H1 (cell line): ENCODE measurements around the gene KIAA1755. TPM values are rescaled to one million over a fixed set of nuclear protein-coding genes. Genes with fewer than 3 reads are reported as not detected.

Source experiments
- CTCF ChIA-PET: fragments of 300-600 bp; sonication (Branson Sonifier 250); formaldehyde crosslinking; loops from one replicate; lab custom pipeline; 2021; ENCODE audit not compliant: partially characterized antibody; lab: Charles Lee
- POLR2A ChIA-PET: fragments of 300-600 bp; sonication (Branson Sonifier 250); formaldehyde crosslinking; loops from one replicate; lab custom pipeline; 2021; ENCODE audit warnings: inconsistent platforms; ENCODE audit not compliant: partially characterized antibody; lab: Charles Lee
- DNase-seq, 2 experiments: peaks; one replicate each; pipeline versions ENCODE4 v3.0.0 to v3.0.0-alpha.2; 2010 to 2022; ENCODE audit warnings: low spot score in 2 of 2, low read depth in 1 of 2, mixed read lengths in 1 of 2
- FAIRE-seq: peaks from 2 replicates; lab custom pipeline; 2011; peaks lifted over from hg19 to GRCh38; lab: Jason Lieb, UNC
- H2AFZ ChIP-seq: 2 replicates; pipeline ENCODE4 v1.8.1; 2012; ENCODE audit warnings: low read length, inconsistent platforms
- H2AK5ac ChIP-seq: 2 replicates; pipeline ENCODE4 v1.6.1; 2013; ENCODE audit warnings: low read depth, low read length
- H2BK120ac ChIP-seq: replicated peaks from 2 replicates; pipeline ENCODE3; 2013; ENCODE audit warnings: low read depth, low read length, inconsistent platforms
- H2BK12ac ChIP-seq: 2 replicates; pipeline ENCODE4 v1.6.1; 2013; ENCODE audit warnings: low read depth, low read length
- H2BK15ac ChIP-seq: 2 replicates; pipeline ENCODE4 v1.6.1; 2013; ENCODE audit warnings: low read length
- H2BK20ac ChIP-seq: 2 replicates; pipeline ENCODE4 v1.6.1; 2013; ENCODE audit warnings: low read length
- H2BK5ac ChIP-seq: 2 replicates; pipeline ENCODE4 v1.6.1; 2013; ENCODE audit warnings: low read depth, low read length
- H3K14ac ChIP-seq: 2 replicates; pipeline ENCODE4 v1.6.1; 2013; ENCODE audit warnings: inconsistent platforms; ENCODE audit not compliant: insufficient read length
- H3K18ac ChIP-seq: 2 replicates; pipeline ENCODE4 v1.6.1; 2013; ENCODE audit warnings: low read length; ENCODE audit errors: extremely low read depth
- H3K23ac ChIP-seq: 2 replicates; pipeline ENCODE4 v1.6.1; 2013; ENCODE audit warnings: inconsistent platforms; ENCODE audit not compliant: insufficient read length
- H3K23me2 ChIP-seq: 2 replicates; pipeline ENCODE4 v1.6.1; 2013; ENCODE audit warnings: low read depth, low read length
- H3K27ac ChIP-seq: 2 replicates; pipeline ENCODE4 v1.6.1; 2011; ENCODE audit warnings: low read depth, low read length, inconsistent platforms
- H3K27me3 ChIP-seq, 4 experiments: replicated peaks in 1 of 4; 1 replicate in 1 of 4; 2 replicates in 3 of 4; pipeline versions ENCODE4 v1.6.1 to v1.8.1; 2011 to 2013; ENCODE audit warnings: low read length in 3 of 4, mild to moderate bottlenecking in 3 of 4, inconsistent platforms in 2 of 4, mixed read lengths in 2 of 4, moderate library complexity in 1 of 4; ENCODE audit not compliant: control insufficient read depth in 3 of 4, insufficient read depth in 3 of 4; ENCODE audit errors: extremely low read depth in 1 of 4
- H3K36me3 ChIP-seq, 4 experiments: 2 replicates each; pipeline versions ENCODE4 v1.6.1 to v1.8.1; 2011 to 2013; ENCODE audit warnings: mild to moderate bottlenecking in 4 of 4, low read length in 3 of 4, moderate library complexity in 2 of 4, control low read depth in 1 of 4, inconsistent platforms in 1 of 4; ENCODE audit not compliant: insufficient read depth in 4 of 4, control insufficient read depth in 2 of 4
- H3K4ac ChIP-seq: replicated peaks from 2 replicates; pipeline ENCODE3; 2013; ENCODE audit warnings: low read length, low read depth, mixed read lengths, inconsistent platforms; ENCODE audit not compliant: insufficient read length
- H3K4me1 ChIP-seq, 4 experiments: replicated peaks in 1 of 4; 1 replicate in 1 of 4; 2 replicates in 3 of 4; pipeline versions ENCODE4 v1.6.1 to v1.8.1; 2011 to 2013; ENCODE audit warnings: low read length in 3 of 4, inconsistent platforms in 2 of 4, mixed read lengths in 1 of 4; ENCODE audit not compliant: insufficient read depth in 4 of 4, control insufficient read depth in 3 of 4
- H3K4me2 ChIP-seq, 2 experiments: 2 replicates each; pipeline versions ENCODE4 v1.6.1 to v1.8.1; 2011 to 2013; ENCODE audit warnings: low read depth in 2 of 2, low read length in 2 of 2, control low read depth in 1 of 2, inconsistent platforms in 1 of 2, mild to moderate bottlenecking in 1 of 2; ENCODE audit not compliant: insufficient read depth in 1 of 2
- H3K4me3 ChIP-seq, 4 experiments: fragments of 200-600, 300-600 bp in 1 of 4; sonication (generic), shearing (Covaris generic), sonication (Bioruptor Twin) in 1 of 4; 2 replicates each; pipeline versions ENCODE4 v1.5.1 to v1.8.1; 2011 to 2016; ENCODE audit warnings: low read length in 4 of 4, low read depth in 3 of 4, control low read depth in 2 of 4, inconsistent platforms in 2 of 4, mild to moderate bottlenecking in 2 of 4, mixed read lengths in 1 of 4, moderate library complexity in 1 of 4; ENCODE audit not compliant: insufficient read depth in 2 of 4; ENCODE audit errors: extremely low read depth in 1 of 4
- H3K56ac ChIP-seq: replicated peaks from 2 replicates; pipeline ENCODE3; 2013; ENCODE audit warnings: low read depth, mild to moderate bottlenecking, mixed read lengths, low read length, inconsistent platforms; ENCODE audit not compliant: insufficient read length
- H3K79me1 ChIP-seq: 2 replicates; pipeline ENCODE4 v1.6.1; 2013; ENCODE audit warnings: low read depth, low read length, control low read depth
- H3K79me2 ChIP-seq, 2 experiments: 2 replicates each; pipeline versions ENCODE4 v1.6.1 to v1.8.1; 2012 to 2013; ENCODE audit warnings: low read length in 2 of 2, mild to moderate bottlenecking in 2 of 2, inconsistent platforms in 1 of 2; ENCODE audit not compliant: insufficient read depth in 2 of 2, control insufficient read depth in 1 of 2
- H3K9ac ChIP-seq, 4 experiments: replicated peaks in 1 of 4; 1 replicate in 1 of 4; 2 replicates in 3 of 4; pipeline versions ENCODE4 v1.6.1 to v1.8.1; 2011 to 2013; ENCODE audit warnings: low read depth in 3 of 4, low read length in 3 of 4, control low read depth in 2 of 4, mild to moderate bottlenecking in 2 of 4, moderate library complexity in 2 of 4, inconsistent platforms in 1 of 4; ENCODE audit errors: extremely low read depth in 1 of 4
- H3K9me3 ChIP-seq, 2 experiments: 2 replicates each; pipeline versions ENCODE4 v1.6.1 to v1.8.1; 2012 to 2013; ENCODE audit warnings: mild to moderate bottlenecking in 2 of 2, moderate library complexity in 2 of 2, control low read depth in 1 of 2, inconsistent platforms in 1 of 2, low read depth in 1 of 2, low read length in 1 of 2, mixed read lengths in 1 of 2; ENCODE audit not compliant: insufficient read depth in 2 of 2
- H4K20me1 ChIP-seq, 2 experiments: replicated peaks in 1 of 2; 2 replicates each; pipeline versions ENCODE3 to v1.8.1; 2011 to 2013; ENCODE audit warnings: inconsistent platforms in 2 of 2, low read length in 2 of 2, mild to moderate bottlenecking in 1 of 2; ENCODE audit not compliant: insufficient read depth in 2 of 2, control insufficient read depth in 1 of 2
- H4K5ac ChIP-seq: 2 replicates; pipeline ENCODE4 v1.6.1; 2013; ENCODE audit warnings: low read length, low read depth, mixed read lengths, inconsistent platforms; ENCODE audit not compliant: insufficient read length
- H4K8ac ChIP-seq: 2 replicates; pipeline ENCODE4 v1.8.0; 2013; ENCODE audit warnings: mild to moderate bottlenecking, moderate library complexity, low read length, inconsistent platforms; ENCODE audit not compliant: insufficient read depth; ENCODE audit errors: extremely low read depth
- H4K91ac ChIP-seq: replicated peaks from 2 replicates; pipeline ENCODE3; 2013; ENCODE audit warnings: low read length, mixed read lengths, inconsistent platforms; ENCODE audit not compliant: insufficient read length
- CEBPB ChIP-seq: IDR thresholded peaks from 2 replicates; pipeline ENCODE4 v1.6.1; 2012; ENCODE audit warnings: low read depth, low read length
- YY1 ChIP-seq: IDR thresholded peaks from 2 replicates; pipeline ENCODE4 v1.6.1; 2011; ENCODE audit warnings: low read depth, mild to moderate bottlenecking, low read length
- WGBS, 2 experiments: shearing (Covaris generic) in 1 of 2; methylation state at CpG; one replicate each; pipeline versions ENCODE4 v1.1.6 to v1.1.7; 2013 to 2015; ENCODE audit warnings: low lambda C conversion rate in 2 of 2, mixed read lengths in 2 of 2, inconsistent platforms in 1 of 2, low coverage in 1 of 2, missing lambda C conversion rate in 1 of 2; ENCODE audit not compliant: insufficient replicate concordance in 2 of 2, insufficient coverage in 1 of 2, insufficient read length in 1 of 2; ENCODE audit errors: extremely low coverage in 1 of 2, missing lambda C conversion rate in 1 of 2; 5-methylcytosine and 5-hydroxymethylcytosine counted together
- polyA plus RNA-seq, 7 experiments: library from polyadenylated mRNA; depleted of rRNA in 3 of 7; stranded (reverse) in 5 of 7; unstranded in 2 of 7; fragments of >200 nt in 5 of 7; fragments of 200-250 nt in 2 of 7; gene quantifications; 1 replicate in 5 of 7; 2 replicates in 1 of 7; 4 replicates in 1 of 7; pipeline versions ENCODE4 v1.2.1 to v1.2.3, GENCODE V29; 2011 to 2013; ENCODE audit warnings: missing spikeins in 2 of 7, mixed read lengths in 2 of 7
- total RNA-seq: library from RNA; stranded (reverse); fragmentation: NEBNext Ultra II Directional; extraction: Animal tissue kit (Norgen Biotek cat#: 25700); gene quantifications from 2 replicates; pipeline ENCODE4 v1.2.1, GENCODE V29; 2021

Gene KIAA1755
- total and polyA plus RNA-seq, 2 of the 8 experiments (the other 6 are each of a cell fraction or from before 2014, with no cell fraction given), result 0.23 TPM; not detected in 1

GRCh38 chr20:38250609-38251008 is 9.9 kb downstream of the KIAA1755 start:
- ChIA-PET POLR2A (no interaction called here), CTCF (interaction anchor here (0.7 kb wide), 1 partner anchor 177 kb away, joined by 3 read pairs; no protein-coding TSS in a partner anchor)
- no peak overlapping the region for H3K4me3 ChIP-seq
- peaks cover 0 to 14% (median 4%) of the 10 kb centered on the region in 4 experiments; a peak in 4 of 7 replicates for H3K4me1 ChIP-seq
- no peak overlapping the region for H2AK5ac ChIP-seq
- no peaks in the 10 kb centered on the region for H3K79me1 ChIP-seq
- H4K20me1 ChIP-seq, result no peaks in the 10 kb centered on the region
- no peak overlapping the region for H2BK15ac ChIP-seq
- H4K8ac ChIP-seq, result no peak overlapping the region
- TF ChIP-seq YY1 (peak; percentile 76), CEBPB (no peak)
- no peak overlapping the region for H3K23ac ChIP-seq
- H3K27ac ChIP-seq, result no peak overlapping the region
- H3K23me2 ChIP-seq, result peaks cover 2% of the 10 kb centered on the region; the same call in 1 of the 2 replicates
- no peaks in the 10 kb centered on the region for H3K9me3 ChIP-seq
- H4K5ac ChIP-seq, result no peak overlapping the region
- H2BK5ac ChIP-seq, result no peak overlapping the region
- H3K56ac ChIP-seq, result no peak overlapping the region
- H3K79me2 ChIP-seq, result no peaks in the 10 kb centered on the region
- 0 out of 7 replicates have a peak, but pooled peaks cover 0 to 2% (median 0%) of the 10 kb centered on the region in 4 experiments for H3K27me3 ChIP-seq
- H4K91ac ChIP-seq, result no peak overlapping the region
- no peak overlapping the region for H2AFZ ChIP-seq
- no peak overlapping the region for H3K9ac ChIP-seq
- no peak overlapping the region for H2BK120ac ChIP-seq
- no peak overlapping the region for H3K18ac ChIP-seq
- no peak overlapping the region for H2BK20ac ChIP-seq
- H3K4me2 ChIP-seq, result no peak overlapping the region
- no peaks in the 10 kb centered on the region for H3K36me3 ChIP-seq
- H3K4ac ChIP-seq, result no peak overlapping the region
- DNase-seq (no peak), FAIRE-seq (no peak)
- no peak overlapping the region for H3K14ac ChIP-seq
- WGBS, 2 experiments, result 81% methylated on average over 6 of the region's 6 CpGs; no CpG with 5 or more reads in 1 of the 2 experiments
- no peak overlapping the region for H2BK12ac ChIP-seq
